ENCODE data around the gene TMEM126B. TPM values are rescaled to one million over a fixed set of nuclear protein-coding genes. Genes with fewer than 3 reads are reported as not detected.

The TMEM126B gene
- total and polyA plus RNA-seq, 4 donors, result 52.9 to 129 (median 65.1) TPM

DNA sequence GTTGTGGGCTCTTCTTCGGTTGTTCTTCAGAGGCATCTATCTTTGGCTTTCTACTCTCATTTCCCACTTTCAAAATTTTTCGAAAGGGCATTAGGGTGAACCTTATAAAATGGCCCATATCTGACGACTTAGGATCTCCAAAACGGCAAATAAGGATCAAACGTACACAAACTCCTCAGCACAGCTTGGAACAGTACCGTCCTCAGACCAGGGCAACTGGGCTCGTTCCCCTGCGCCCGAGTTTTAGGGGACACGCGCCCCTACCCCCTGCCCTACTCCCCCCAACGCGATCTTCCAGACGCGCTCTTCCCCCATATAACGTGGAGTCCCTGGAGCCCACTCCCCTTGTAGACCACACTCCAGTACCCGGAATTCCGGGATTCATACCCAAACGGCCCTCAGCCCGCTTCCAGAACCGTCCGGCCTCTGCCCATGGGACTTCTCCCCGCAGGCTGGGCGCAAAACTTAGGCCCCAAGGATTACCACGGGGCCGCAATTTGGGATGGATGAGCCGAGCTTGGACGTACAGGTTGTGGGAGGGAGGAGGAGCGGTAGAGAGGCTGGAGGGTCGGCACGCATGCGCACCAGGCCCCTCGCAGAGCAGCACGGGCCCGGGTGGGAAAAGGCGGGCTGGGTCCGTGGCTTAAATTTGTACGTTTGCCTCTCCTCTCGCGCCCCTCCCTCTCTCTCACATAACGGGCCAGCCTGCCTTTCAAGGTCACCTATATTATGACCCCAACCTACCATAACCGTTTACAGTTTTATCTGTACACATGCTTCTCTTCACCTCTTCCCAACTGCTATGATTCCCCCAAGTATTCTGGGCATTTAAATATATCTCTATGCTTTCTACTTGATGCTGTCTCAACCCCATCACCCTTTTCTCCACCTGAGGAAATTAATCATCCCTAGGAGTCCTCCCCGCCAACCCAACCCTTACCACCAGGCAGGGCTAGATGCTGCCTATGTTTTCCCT, 54.2 kb downstream of the TMEM126B start:
- WGBS, 2 donors, result 23 to 27% methylated on average over 37 to 43 of the region's 43 CpGs
- Histone ChIP-seq H3K4me1 (ENCODE audit: control insufficient read depth in 5 of 5, insufficient read depth in 5 of 5, low read length in 5 of 5) (peaks cover 0 to 58% (median 7%) of the 10 kb centered on the region in 5 donors), H3K4me3 (peak overlapping the region; percentile 52), H3K27ac (ENCODE audit: low read depth in 1 of 2, low read length in 1 of 2) (no peak overlapping the region), H3K9me3 (ENCODE audit: control insufficient read depth in 4 of 4, insufficient read depth in 3 of 4, low read length in 3 of 4) (no peaks in the 10 kb centered on the region), H3K27me3 (ENCODE audit: control insufficient read depth in 3 of 3, insufficient read depth in 3 of 3, low read length in 2 of 3) (no peaks in the 10 kb centered on the region), H3K36me3 (ENCODE audit: control insufficient read depth in 4 of 4, insufficient read depth in 4 of 4, low read length in 4 of 4) (no peaks in the 10 kb centered on the region), H3K9ac (ENCODE audit: insufficient read depth in 1 of 2, low read length in 2 of 2) (peak overlapping the region; percentile 75 to 81)
- TF ChIP-seq CTCF (IDR thresholded peaks at IDR 0.05; ENCODE audit: control extremely low read depth, extremely low read depth), result no peak
- peak; percentile 48 for ATAC-seq (ENCODE audit: insufficient read depth, low FRiP score)
- peak; percentile 84 to 89 (median 87) for DNase-seq

GRCh38 chr11:85685125-85685819, 56.9 kb downstream of the TMEM126B start:
- Histone ChIP-seq H3K27ac (ENCODE audit: low read depth in 1 of 2, low read length in 1 of 2) (peak overlapping the region in 1 of 2 donors; percentile 72), H3K9ac (ENCODE audit: insufficient read depth in 1 of 2, low read length in 2 of 2) (peak overlapping the region in 1 of 2 donors; percentile 61), H3K9me3 (ENCODE audit: control insufficient read depth in 4 of 4, insufficient read depth in 3 of 4, low read length in 3 of 4) (no peaks in the 10 kb centered on the region), H3K27me3 (ENCODE audit: control insufficient read depth in 3 of 3, insufficient read depth in 3 of 3, low read length in 2 of 3) (no peaks in the 10 kb centered on the region), H3K4me3 (no peak overlapping the region), H3K4me1 (ENCODE audit: control insufficient read depth in 5 of 5, insufficient read depth in 5 of 5, low read length in 5 of 5) (peaks cover 0 to 54% (median 2%) of the 10 kb centered on the region in 5 donors), H3K36me3 (ENCODE audit: control insufficient read depth in 4 of 4, insufficient read depth in 4 of 4, low read length in 4 of 4) (no peaks in the 10 kb centered on the region)
- DNase-seq, result peak; percentile 96 to 98 (median 98)
- no peak for TF ChIP-seq CTCF (IDR thresholded peaks at IDR 0.05; ENCODE audit: control extremely low read depth, extremely low read depth)
- 71 to 84% methylated on average over 15 of the region's 15 CpGs for WGBS, 2 donors
- no peak for ATAC-seq (ENCODE audit: insufficient read depth, low FRiP score)

DNA sequence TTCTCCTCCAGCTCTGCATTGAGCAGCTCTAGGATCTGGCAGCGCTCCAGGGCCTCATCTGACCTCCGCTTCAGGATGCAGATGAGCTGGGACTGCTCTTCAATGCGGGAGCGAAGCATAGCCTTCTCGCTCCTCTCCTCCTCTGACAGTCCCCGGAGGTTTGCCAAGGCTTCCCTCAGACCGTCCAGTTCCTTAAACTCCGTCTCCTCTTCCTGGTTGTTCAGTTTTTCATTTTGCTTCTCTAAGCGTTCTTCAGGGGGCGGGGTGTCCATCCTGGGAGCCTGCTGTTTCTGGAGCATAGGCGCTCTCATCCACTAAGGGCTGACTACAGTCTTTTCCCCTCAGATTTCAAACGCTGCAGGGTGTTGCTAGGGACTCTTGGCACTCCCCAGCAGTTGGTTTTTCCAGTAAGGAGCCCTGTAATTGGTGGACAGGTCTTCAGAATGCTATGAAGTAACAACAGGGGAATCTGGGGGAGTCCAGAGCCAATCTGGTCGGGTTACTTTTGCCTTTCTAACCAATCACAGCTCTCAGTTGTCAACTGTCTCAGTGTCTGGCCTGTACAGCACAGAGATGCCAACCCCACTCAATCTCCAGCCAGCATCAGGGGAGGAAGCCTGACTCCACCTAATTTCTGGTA, 57.5 kb downstream of the TMEM126B start, which contains the start of gene CCDC89:
CCDC89 (minus strand) TSS at position 376 of the 640 bp plus-strand sequence; CDS start at position 311, 65 bp downstream.
- no peak for TF ChIP-seq CTCF (IDR thresholded peaks at IDR 0.05; ENCODE audit: control extremely low read depth, extremely low read depth)
- no peaks in the 10 kb centered on the region for H3K9me3 ChIP-seq (ENCODE audit: control insufficient read depth in 4 of 4, insufficient read depth in 3 of 4, low read length in 3 of 4)
- H3K9ac ChIP-seq (ENCODE audit: insufficient read depth in 1 of 2, low read length in 2 of 2), result peak within 1 kb of the TSS in 1 of 2 donors; percentile 73
- ATAC-seq (ENCODE audit: insufficient read depth, low FRiP score) (peak; percentile 86), DNase-seq (peak; percentile 94 to 99 (median 98))
- H3K4me1 ChIP-seq (ENCODE audit: control insufficient read depth in 5 of 5, insufficient read depth in 5 of 5, low read length in 5 of 5), result peaks cover 0 to 47% (median 0%) of the 10 kb centered on the region in 5 donors
- WGBS, 2 donors, result 63 to 80% methylated on average over 13 of the region's 13 CpGs
- no peak within 1 kb of the TSS for H3K4me3 ChIP-seq
- H3K27ac ChIP-seq (ENCODE audit: low read depth in 1 of 2, low read length in 1 of 2), result peak within 1 kb of the TSS; percentile 57 to 72
- peaks cover 0 to under 1% (median 0%) of the 10 kb centered on the region in 4 donors for H3K36me3 ChIP-seq (ENCODE audit: control insufficient read depth in 4 of 4, insufficient read depth in 4 of 4, low read length in 4 of 4)
- H3K27me3 ChIP-seq (ENCODE audit: control insufficient read depth in 3 of 3, insufficient read depth in 3 of 3, low read length in 2 of 3), result no peaks in the 10 kb centered on the region

Other genes with a start within 250 kb of the TMEM126B start
- gene DLG2, start 1.2 kb upstream of the TMEM126B start, total RNA-seq, result 10 to 100 TPM in 1 of 2 donors, 1 to 10 TPM in 1; 9.9 to 24.1 TPM
- under 1 TPM; 0.32 to 0.83 TPM for gene DLG2, start 1.2 kb upstream of the TMEM126B start, polyA plus RNA-seq
- gene TMEM126A, start 19.4 kb downstream of the TMEM126B start, total RNA-seq, result 10 to 100 TPM; 17.1 to 29.7 TPM
- gene TMEM126A, start 19.4 kb downstream of the TMEM126B start, polyA plus RNA-seq, result 10 to 100 TPM; 40.8 to 75.4 TPM
- 100 to 1,000 TPM in 1 of 2 donors, 10 to 100 TPM in 1; 36.1 to 115 TPM for gene CREBZF, start 36.5 kb downstream of the TMEM126B start, total RNA-seq
- gene CREBZF, start 36.5 kb downstream of the TMEM126B start, polyA plus RNA-seq, result 10 to 100 TPM; 20.2 to 31.8 TPM
- gene CCDC89, start 57.6 kb downstream of the TMEM126B start, total RNA-seq, result 1 to 10 TPM; 3.1 to 6.5 TPM
- 1 to 10 TPM in 1 of 2 donors, under 1 TPM in 1; 0.65 to 3.1 TPM for gene CCDC89, start 57.6 kb downstream of the TMEM126B start, polyA plus RNA-seq
- gene SYTL2, start 182.5 kb downstream of the TMEM126B start, total RNA-seq, result 10 to 100 TPM; 22.8 to 39.0 TPM
- 10 to 100 TPM in 1 of 2 donors, 1 to 10 TPM in 1; 6.7 to 10.3 TPM for gene SYTL2, start 182.5 kb downstream of the TMEM126B start, polyA plus RNA-seq
- not detected for gene CCDC83, start 226.8 kb downstream of the TMEM126B start, total RNA-seq
- not detected for gene CCDC83, start 226.8 kb downstream of the TMEM126B start, polyA plus RNA-seq